ENCODE results near the gene MAGEA3.
"Not testable (repeated sequence)": the region's sequence is repeated elsewhere in the genome, so short reads cannot be mapped to it uniquely, and the experiment has no call there.

MAGEA3 gene

GRCh38 chrX:152697952-152698931 lies at the start of gene MAGEA3:
MAGEA3 (plus strand) TSS chrX:152698794; CDS start chrX:152700833, 2,039 bp downstream.
- not testable (repeated sequence) for H3K27me3 ChIP-seq (ENCODE audit: insufficient read depth, low read length); H2AFZ ChIP-seq (ENCODE audit: low read length, unreplicated experiment); H3K36me3 ChIP-seq (ENCODE audit: insufficient read depth, low read length); H3K27ac ChIP-seq (ENCODE audit: low read depth, low read length); H3K4me3 ChIP-seq (ENCODE audit: low read depth, low read length); H3K4me1 ChIP-seq (ENCODE audit: control insufficient read depth, insufficient read depth, low read length, unreplicated experiment); H3K79me2 ChIP-seq (ENCODE audit: control insufficient read depth, insufficient read depth, low read length, unreplicated experiment)

- Histone ChIP-seq H2AFZ (ENCODE audit: low read length, unreplicated experiment) (no peak overlapping the region), H3K27ac (ENCODE audit: low read depth, low read length) (no peak overlapping the region), H3K4me3 (ENCODE audit: low read depth, low read length) (no peak overlapping the region), H3K4me1 (ENCODE audit: control insufficient read depth, insufficient read depth, low read length, unreplicated experiment) (no peaks in the 10 kb centered on the region), H3K27me3 (ENCODE audit: insufficient read depth, low read length) (no peaks in the 10 kb centered on the region), H3K79me2 (ENCODE audit: control insufficient read depth, insufficient read depth, low read length, unreplicated experiment) (no peaks in the 10 kb centered on the region), H3K36me3 (ENCODE audit: insufficient read depth, low read length) (no peaks in the 10 kb centered on the region)
Observed at GRCh38 chrX:152652060-152652459, 46.5 kb upstream of the MAGEA3 start.

GRCh38 chrX:152652467-152652866 lies 46.1 kb upstream of the MAGEA3 start:
- no peaks in the 10 kb centered on the region for H3K27me3 ChIP-seq (ENCODE audit: insufficient read depth, low read length)
- H3K4me1 ChIP-seq (ENCODE audit: control insufficient read depth, insufficient read depth, low read length, unreplicated experiment), result no peaks in the 10 kb centered on the region
- H3K4me3 ChIP-seq (ENCODE audit: low read depth, low read length), result no peak overlapping the region
- no peaks in the 10 kb centered on the region for H3K36me3 ChIP-seq (ENCODE audit: insufficient read depth, low read length)
- no peaks in the 10 kb centered on the region for H3K79me2 ChIP-seq (ENCODE audit: control insufficient read depth, insufficient read depth, low read length, unreplicated experiment)
- H3K27ac ChIP-seq (ENCODE audit: low read depth, low read length), result no peak overlapping the region
- no peak overlapping the region for H2AFZ ChIP-seq (ENCODE audit: low read length, unreplicated experiment)

GRCh38 chrX:152656087-152656486 lies 42.5 kb upstream of the MAGEA3 start:
- H3K79me2 ChIP-seq (ENCODE audit: control insufficient read depth, insufficient read depth, low read length, unreplicated experiment), result no peaks in the 10 kb centered on the region
- no peak overlapping the region for H3K27ac ChIP-seq (ENCODE audit: low read depth, low read length)
- H3K36me3 ChIP-seq (ENCODE audit: insufficient read depth, low read length), result no peaks in the 10 kb centered on the region
- no peak overlapping the region for H3K4me3 ChIP-seq (ENCODE audit: low read depth, low read length)
- H3K4me1 ChIP-seq (ENCODE audit: control insufficient read depth, insufficient read depth, low read length, unreplicated experiment), result no peaks in the 10 kb centered on the region
- no peak overlapping the region for H2AFZ ChIP-seq (ENCODE audit: low read length, unreplicated experiment)
- no peaks in the 10 kb centered on the region for H3K27me3 ChIP-seq (ENCODE audit: insufficient read depth, low read length)

GRCh38 chrX:152656890-152657289 lies 41.7 kb upstream of the MAGEA3 start:
- H3K4me1 ChIP-seq (ENCODE audit: control insufficient read depth, insufficient read depth, low read length, unreplicated experiment), result no peaks in the 10 kb centered on the region
- no peaks in the 10 kb centered on the region for H3K79me2 ChIP-seq (ENCODE audit: control insufficient read depth, insufficient read depth, low read length, unreplicated experiment)

GRCh38 chrX:152658302-152658701 lies 40.3 kb upstream of the MAGEA3 start:
- H2AFZ ChIP-seq (ENCODE audit: low read length, unreplicated experiment), result no peak overlapping the region
- H3K27ac ChIP-seq (ENCODE audit: low read depth, low read length), result no peak overlapping the region
- no peaks in the 10 kb centered on the region for H3K36me3 ChIP-seq (ENCODE audit: insufficient read depth, low read length)
- no peak overlapping the region for H3K4me3 ChIP-seq (ENCODE audit: low read depth, low read length)
- no peaks in the 10 kb centered on the region for H3K4me1 ChIP-seq (ENCODE audit: control insufficient read depth, insufficient read depth, low read length, unreplicated experiment)
- H3K27me3 ChIP-seq (ENCODE audit: insufficient read depth, low read length), result no peaks in the 10 kb centered on the region
- no peaks in the 10 kb centered on the region for H3K79me2 ChIP-seq (ENCODE audit: control insufficient read depth, insufficient read depth, low read length, unreplicated experiment)

More at GRCh38 chrX:152656890-152657289, 41.7 kb upstream of the MAGEA3 start:
- H3K4me3 ChIP-seq (ENCODE audit: low read depth, low read length), result no peak overlapping the region
- no peak overlapping the region for H3K27ac ChIP-seq (ENCODE audit: low read depth, low read length)
- no peaks in the 10 kb centered on the region for H3K36me3 ChIP-seq (ENCODE audit: insufficient read depth, low read length)
- H2AFZ ChIP-seq (ENCODE audit: low read length, unreplicated experiment), result no peak overlapping the region
- no peaks in the 10 kb centered on the region for H3K27me3 ChIP-seq (ENCODE audit: insufficient read depth, low read length)

GRCh38 chrX:152663086-152663485 lies 35.5 kb upstream of the MAGEA3 start:
- Histone ChIP-seq H3K79me2 (ENCODE audit: control insufficient read depth, insufficient read depth, low read length, unreplicated experiment) (no peaks in the 10 kb centered on the region), H3K27me3 (ENCODE audit: insufficient read depth, low read length) (no peaks in the 10 kb centered on the region), H3K36me3 (ENCODE audit: insufficient read depth, low read length) (no peaks in the 10 kb centered on the region), H3K4me3 (ENCODE audit: low read depth, low read length) (no peak overlapping the region), H3K27ac (ENCODE audit: low read depth, low read length) (no peak overlapping the region), H3K4me1 (ENCODE audit: control insufficient read depth, insufficient read depth, low read length, unreplicated experiment) (no peaks in the 10 kb centered on the region), H2AFZ (ENCODE audit: low read length, unreplicated experiment) (no peak overlapping the region)

GRCh38 chrX:152674135-152674534 lies 24.5 kb upstream of the MAGEA3 start:
- H3K36me3 ChIP-seq (ENCODE audit: insufficient read depth, low read length), result no peaks in the 10 kb centered on the region
- no peak overlapping the region for H3K4me3 ChIP-seq (ENCODE audit: low read depth, low read length)
- no peak overlapping the region for H3K27ac ChIP-seq (ENCODE audit: low read depth, low read length)
- H3K27me3 ChIP-seq (ENCODE audit: insufficient read depth, low read length), result no peaks in the 10 kb centered on the region
- no peaks in the 10 kb centered on the region for H3K4me1 ChIP-seq (ENCODE audit: control insufficient read depth, insufficient read depth, low read length, unreplicated experiment)
- H2AFZ ChIP-seq (ENCODE audit: low read length, unreplicated experiment), result no peak overlapping the region
- H3K79me2 ChIP-seq (ENCODE audit: control insufficient read depth, insufficient read depth, low read length, unreplicated experiment), result no peaks in the 10 kb centered on the region

- not testable (repeated sequence) for H3K36me3 ChIP-seq (ENCODE audit: insufficient read depth, low read length); H3K4me1 ChIP-seq (ENCODE audit: control insufficient read depth, insufficient read depth, low read length, unreplicated experiment); H2AFZ ChIP-seq (ENCODE audit: low read length, unreplicated experiment)
Observed at GRCh38 chrX:152674652-152675051, 23.9 kb upstream of the MAGEA3 start.

GRCh38 chrX:152681012-152681411 lies 17.6 kb upstream of the MAGEA3 start:
- H3K27ac ChIP-seq (ENCODE audit: low read depth, low read length); H3K36me3 ChIP-seq (ENCODE audit: insufficient read depth, low read length); H3K4me1 ChIP-seq (ENCODE audit: control insufficient read depth, insufficient read depth, low read length, unreplicated experiment); H3K79me2 ChIP-seq (ENCODE audit: control insufficient read depth, insufficient read depth, low read length, unreplicated experiment); H3K4me3 ChIP-seq (ENCODE audit: low read depth, low read length); H2AFZ ChIP-seq (ENCODE audit: low read length, unreplicated experiment); H3K27me3 ChIP-seq (ENCODE audit: insufficient read depth, low read length): not testable (repeated sequence)

More at GRCh38 chrX:152674652-152675051, 23.9 kb upstream of the MAGEA3 start:
- H3K4me3 ChIP-seq (ENCODE audit: low read depth, low read length); H3K27me3 ChIP-seq (ENCODE audit: insufficient read depth, low read length); H3K27ac ChIP-seq (ENCODE audit: low read depth, low read length); H3K79me2 ChIP-seq (ENCODE audit: control insufficient read depth, insufficient read depth, low read length, unreplicated experiment): not testable (repeated sequence)

- not testable (repeated sequence) for H3K36me3 ChIP-seq (ENCODE audit: insufficient read depth, low read length); H2AFZ ChIP-seq (ENCODE audit: low read length, unreplicated experiment); H3K27ac ChIP-seq (ENCODE audit: low read depth, low read length); H3K4me1 ChIP-seq (ENCODE audit: control insufficient read depth, insufficient read depth, low read length, unreplicated experiment); H3K79me2 ChIP-seq (ENCODE audit: control insufficient read depth, insufficient read depth, low read length, unreplicated experiment); H3K27me3 ChIP-seq (ENCODE audit: insufficient read depth, low read length); H3K4me3 ChIP-seq (ENCODE audit: low read depth, low read length)
Observed at GRCh38 chrX:152700390-152700789, 1.8 kb downstream of the MAGEA3 start.

Data from ACC112 (cell line).